Measurements from ENCODE around the gene KRT8.

Gene KRT8

GRCh38 chr12:52847335-52848102 is 57.4 kb downstream of the KRT8 start:
- H3K27ac ChIP-seq = no peak overlapping the region
- no peak overlapping the region for H3K4me3 ChIP-seq
- intact Hi-C loops (cut with DNase I; ENCODE audit: low total_unique reads) = loop anchor here (10.0 kb wide), 1 partner anchor 233 kb away; the partner anchor contains the start of gene KRT73
- peaks cover 0 to 29% of the 10 kb centered on the region in 2 donors for H3K27me3 ChIP-seq
- no peaks in the 10 kb centered on the region for H3K36me3 ChIP-seq
- no peak for TF ChIP-seq CTCF (IDR thresholded peaks at IDR 0.05)
- H3K9me3 ChIP-seq = no peaks in the 10 kb centered on the region
- H3K4me1 ChIP-seq = no peaks in the 10 kb centered on the region
- no peak for DNase-seq

Data from tibial artery (tissue), 4 donors.